A549 (cell line): ENCODE data around the gene AAR2. TPM values are rescaled to one million over a fixed set of nuclear protein-coding genes. Genes with fewer than 3 reads are reported as not detected.

Source experiments
- ATAC-seq, 2 experiments: fragments of 200-7000 bp in 1 of 2; fragments of >200 bp in 1 of 2; cut with Nextera tagmentation in 1 of 2; cut with Tn5 transposase in 1 of 2; 3 replicates each; pipeline versions ENCODE4 v1.8.0 to v1.9.1; 2018 to 2020; ENCODE audit warnings: mild to moderate bottlenecking in 1 of 2, moderate library complexity in 1 of 2
- CTCF ChIA-PET: fragments of 300-600 bp; sonication (Branson Sonifier 250); formaldehyde crosslinking; extraction: SDS; loops from one replicate; lab custom pipeline; 2021; ENCODE audit warnings: antibody characterized with exemption, inconsistent platforms; lab: Yijun Ruan, JAX
- POLR2A ChIA-PET: fragments of 350-600 bp; formaldehyde crosslinking; extraction: SDS; loops from one replicate; lab custom pipeline; 2021; ENCODE audit warnings: antibody characterized with exemption, inconsistent platforms; lab: Yijun Ruan, JAX
- DNase-seq, 2 experiments: peaks; one replicate each; pipeline versions ENCODE4 v3.0.0 to v3.0.0-alpha.2; 2011 to 2016; ENCODE audit warnings: low read depth in 1 of 2, low spot score in 1 of 2
- FAIRE-seq: peaks from 2 replicates; lab custom pipeline; 2011; peaks lifted over from hg19 to GRCh38; lab: Jason Lieb, UNC
- H3K27ac ChIP-seq, 2 experiments: fragments of >200 bp; sonication (Bioruptor Twin); formaldehyde crosslinking; 3 replicates each; pipeline ENCODE4 v1.5.1; 2016 to 2017
- H3K4me1 ChIP-seq: fragments of >200 bp; sonication (Bioruptor Twin); formaldehyde crosslinking; 3 replicates; pipeline ENCODE4 v1.6.1; 2016
- H3K4me2 ChIP-seq: fragments of >200 bp; sonication (Bioruptor Twin); formaldehyde crosslinking; 3 replicates; pipeline ENCODE4 v1.6.1; 2016
- H3K4me3 ChIP-seq: fragments of >200 bp; sonication (Bioruptor Twin); formaldehyde crosslinking; 3 replicates; pipeline ENCODE4 v1.5.1; 2016
- H3K9me3 ChIP-seq: fragments of >200 bp; sonication (Bioruptor Twin); formaldehyde crosslinking; 3 replicates; pipeline ENCODE4 v1.6.1; 2016
- BCL3 ChIP-seq: fragments of >200 bp; sonication (Bioruptor Twin); formaldehyde crosslinking; IDR thresholded peaks from 3 replicates; pipeline ENCODE4 v1.6.1; 2016
- CBX8 ChIP-seq: fragments of 200-600 bp; sonication (generic); IDR thresholded peaks from 2 replicates; pipeline ENCODE4 v1.6.1; 2016
- CEBPB ChIP-seq, 2 experiments: fragments of >200 bp in 1 of 2; sonication (Bioruptor Twin) in 1 of 2; formaldehyde crosslinking in 1 of 2; IDR thresholded peaks; 2 replicates each; pipeline ENCODE4 v1.6.1; 2012 to 2016
- CTCF ChIP-seq: fragments of >200 bp; sonication (Bioruptor Twin); formaldehyde crosslinking; IDR thresholded peaks from 3 replicates; pipeline ENCODE4 v1.5.1; 2016
- EHMT2 ChIP-seq: fragments of 200-600 bp; sonication (generic); IDR thresholded peaks from 2 replicates; pipeline ENCODE4 v1.6.1; 2016; ENCODE audit warnings: antibody characterized with exemption, low read depth, mild to moderate bottlenecking, moderate library complexity
- EP300 ChIP-seq, 2 experiments: fragments of >200 bp; sonication (Bioruptor Twin); formaldehyde crosslinking; IDR thresholded peaks; 2 replicates in 1 of 2; 3 replicates in 1 of 2; pipeline ENCODE4 v1.6.1; 2016 to 2017
- HOXA7 ChIP-seq: fragments of 250-450 bp; sonication (Bioruptor Pico); IDR thresholded peaks from 2 replicates; pipeline ENCODE4 v1.5.0; 2020; ENCODE audit warnings: mild to moderate bottlenecking, moderate library complexity
- HOXB5 ChIP-seq: fragments of 250-450 bp; sonication (Bioruptor Pico); IDR thresholded peaks from 2 replicates; pipeline ENCODE4 v1.5.0; 2020; ENCODE audit warnings: mild to moderate bottlenecking, moderate library complexity
- KDM5A ChIP-seq: fragments of 200-600 bp; sonication (generic); IDR thresholded peaks from 2 replicates; pipeline ENCODE4 v1.6.1; 2016; ENCODE audit warnings: antibody characterized with exemption, mild to moderate bottlenecking
- MAFK ChIP-seq: fragments of 450-650 bp; IDR thresholded peaks from 2 replicates; pipeline ENCODE4 v1.6.1; 2014; ENCODE audit not compliant: partially characterized antibody
- MAX ChIP-seq: IDR thresholded peaks from 2 replicates; pipeline ENCODE4 v1.6.1; 2012
- PHF8 ChIP-seq: fragments of 200-600 bp; sonication (generic); IDR thresholded peaks from 2 replicates; pipeline ENCODE4 v1.6.1; 2016; ENCODE audit warnings: low read depth, mild to moderate bottlenecking, antibody characterized with exemption, moderate library complexity, borderline replicate concordance
- POLR2A ChIP-seq: IDR thresholded peaks from 2 replicates; pipeline ENCODE4 v1.6.1; 2012; ENCODE audit warnings: mild to moderate bottlenecking, low read length
- POLR2AphosphoS2 ChIP-seq: conservative IDR thresholded peaks from 2 replicates; pipeline ENCODE4 v1.6.1; 2012; ENCODE audit warnings: low read length, improper control_type of control experiment, inconsistent platforms
- TP53 ChIP-seq: fragments of 250-450 bp; sonication (Bioruptor Pico); IDR thresholded peaks from 2 replicates; pipeline ENCODE4 v1.5.0; 2021; ENCODE audit warnings: mild to moderate bottlenecking, moderate library complexity
- USF2 ChIP-seq: fragments of 450-650 bp; IDR thresholded peaks from 2 replicates; pipeline ENCODE4 v1.6.1; 2014; ENCODE audit warnings: antibody characterized with exemption
- ZNF302 ChIP-seq: fragments of 250-450 bp; sonication (Bioruptor Pico); IDR thresholded peaks from 2 replicates; pipeline ENCODE4 v1.9.0; 2021; ENCODE audit warnings: inconsistent platforms, mild to moderate bottlenecking, moderate library complexity
- ZSCAN20 ChIP-seq: fragments of 250-450 bp; sonication (Bioruptor Pico); IDR thresholded peaks from 2 replicates; pipeline ENCODE4 v1.8.0; 2022; ENCODE audit warnings: mild to moderate bottlenecking, moderate library complexity
- WGBS: methylation state at CpG from one replicate; pipeline ENCODE4 v1.1.6; 2017; ENCODE audit errors: missing lambda C conversion rate; 5-methylcytosine and 5-hydroxymethylcytosine counted together
- polyA plus RNA-seq, 4 experiments: library from polyadenylated mRNA; depleted of rRNA in 3 of 4; stranded (reverse); fragments of >200 nt; fragmentation: RNase III in 1 of 4; extraction: RNeasy Plus Mini Kit Qiagen cat#74134 plus additional on column Dnase treatment in 1 of 4; gene quantifications; 2 replicates in 3 of 4; 3 replicates in 1 of 4; pipeline ENCODE4 v1.2.3, GENCODE V29; 2011 to 2017
- TF ChIP-seq, protein P1 (sequence below): IDR thresholded peaks from 2 replicates; pipeline ENCODE4 v1.6.1; 2012; ENCODE audit warnings: low read depth, borderline replicate concordance
- TF ChIP-seq, protein P2 (sequence below): fragments of >200 bp; sonication (Bioruptor Twin); formaldehyde crosslinking; IDR thresholded peaks from 2 replicates; pipeline ENCODE4 v1.6.1; 2016
- TF ChIP-seq, protein P3 (sequence below): IDR thresholded peaks from 2 replicates; pipeline ENCODE4 v1.6.1; 2012

Gene AAR2
- polyA plus RNA-seq, 2 of the 4 experiments (the other 2 are of a cell fraction): 26.8 to 29.2 TPM

GRCh38 chr20:36252511-36252910 is 16.2 kb downstream of the AAR2 start:
- Histone ChIP-seq H3K4me2 (no peak overlapping the region), H3K9me3 (no peaks in the 10 kb centered on the region), H3K4me1 (no peaks in the 10 kb centered on the region), H3K27ac (no peak overlapping the region), H3K4me3 (no peak overlapping the region)
- POLR2A ChIA-PET: no interaction called here
- TF ChIP-seq PHF8 (no peak), MAFK (no peak), HOXB5 (CRISPR knock-in tag) (no peak), MAX (no peak), EHMT2 (no peak), CBX8 (no peak), POLR2A (no peak), USF2 (no peak), HOXA7 (CRISPR knock-in tag) (no peak), ZSCAN20 (no peak), KDM5A (no peak), CTCF (no peak), ZNF302 (no peak), TP53 (CRISPR knock-in tag) (no peak)
- TF ChIP-seq, protein P1, sequence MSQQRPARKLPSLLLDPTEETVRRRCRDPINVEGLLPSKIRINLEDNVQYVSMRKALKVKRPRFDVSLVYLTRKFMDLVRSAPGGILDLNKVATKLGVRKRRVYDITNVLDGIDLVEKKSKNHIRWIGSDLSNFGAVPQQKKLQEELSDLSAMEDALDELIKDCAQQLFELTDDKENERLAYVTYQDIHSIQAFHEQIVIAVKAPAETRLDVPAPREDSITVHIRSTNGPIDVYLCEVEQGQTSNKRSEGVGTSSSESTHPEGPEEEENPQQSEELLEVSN: no peak
- TF ChIP-seq, protein P2, sequence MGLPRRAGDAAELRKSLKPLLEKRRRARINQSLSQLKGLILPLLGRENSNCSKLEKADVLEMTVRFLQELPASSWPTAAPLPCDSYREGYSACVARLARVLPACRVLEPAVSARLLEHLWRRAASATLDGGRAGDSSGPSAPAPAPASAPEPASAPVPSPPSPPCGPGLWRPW: no peak
- no peak for FAIRE-seq
- DNase-seq: no peak
- WGBS: over 99% methylated on average over 3 of the region's 3 CpGs
- CTCF ChIA-PET: interaction anchor here (0.7 to 1.2 kb wide), 4 partner anchors 21 to 295 kb away, joined by 3 to 4 read pairs (median 3); no protein-coding TSS in a partner anchor
- ATAC-seq: no peak

DNA sequence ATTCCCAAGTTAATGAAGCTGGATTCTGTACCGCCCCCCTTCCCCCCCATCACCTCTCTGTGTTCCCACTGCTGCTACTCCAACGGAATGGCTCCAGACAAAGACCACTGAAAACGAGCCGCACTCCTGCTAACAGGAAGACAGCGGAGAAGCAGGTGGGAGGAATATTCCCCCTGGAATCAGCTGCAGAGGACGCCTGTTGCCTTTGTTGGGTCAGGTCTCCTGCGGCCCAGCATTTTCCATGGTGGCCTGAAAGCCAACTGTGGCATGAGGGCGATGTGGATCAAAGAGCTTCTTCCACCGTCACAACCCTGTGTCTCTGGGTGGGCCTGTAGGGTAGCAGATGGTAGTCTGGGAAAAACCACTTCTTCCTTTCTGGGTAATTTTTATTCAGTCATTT is 16.8 kb downstream of the AAR2 start:
- ChIA-PET CTCF (interaction anchor here (0.7 to 1.2 kb wide), 2 partner anchors 186 to 296 kb away, joined by 3 to 4 read pairs; no protein-coding TSS in a partner anchor), POLR2A (no interaction called here)
- FAIRE-seq (no peak), DNase-seq (no peak), ATAC-seq (no peak)
- 90% methylated on average over 9 of the region's 9 CpGs for WGBS
- H3K27ac ChIP-seq: no peak overlapping the region
- TF ChIP-seq POLR2AphosphoS2 (no peak), BCL3 (no peak), EP300 (IDR thresholded peaks at IDR 0.05) (no peak), CEBPB (IDR thresholded peaks at IDR 0.05) (no peak)
- TF ChIP-seq, protein P3, sequence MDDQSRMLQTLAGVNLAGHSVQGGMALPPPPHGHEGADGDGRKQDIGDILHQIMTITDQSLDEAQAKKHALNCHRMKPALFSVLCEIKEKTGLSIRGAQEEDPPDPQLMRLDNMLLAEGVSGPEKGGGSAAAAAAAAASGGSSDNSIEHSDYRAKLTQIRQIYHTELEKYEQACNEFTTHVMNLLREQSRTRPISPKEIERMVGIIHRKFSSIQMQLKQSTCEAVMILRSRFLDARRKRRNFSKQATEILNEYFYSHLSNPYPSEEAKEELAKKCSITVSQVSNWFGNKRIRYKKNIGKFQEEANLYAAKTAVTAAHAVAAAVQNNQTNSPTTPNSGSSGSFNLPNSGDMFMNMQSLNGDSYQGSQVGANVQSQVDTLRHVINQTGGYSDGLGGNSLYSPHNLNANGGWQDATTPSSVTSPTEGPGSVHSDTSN: no peak
- no peak overlapping the region for H3K4me2 ChIP-seq
- H3K4me1 ChIP-seq: no peaks in the 10 kb centered on the region
- H3K4me3 ChIP-seq: no peak overlapping the region
- H3K9me3 ChIP-seq: no peaks in the 10 kb centered on the region
